Activated naive CD4-positive, alpha-beta T cell (primary cell): ENCODE measurements around the gene RAMACL.
"Not testable (repeated sequence)": the region's sequence is repeated elsewhere in the genome, so short reads cannot be mapped to it uniquely, and the experiment has no call there.

Experiments
- DNase-seq, 4 experiments: peaks; one replicate each; lab custom pipeline; 2025; lab: John Stamatoyannopoulos, UW

RAMACL gene

GRCh38 chr6:166586424-166587156 is at the start of gene RAMACL:
Gene RAMACL (minus strand): TSS chr6:166586678. CDS start chr6:166586477, 201 bp downstream.
- DNase-seq: peak in 1 of 4 experiments; percentile 15

GRCh38 chr6:166635013-166635970 is 48.8 kb upstream of the RAMACL start:
- no peak for DNase-seq

GRCh38 chr6:166634581-166634980 is 48.1 kb upstream of the RAMACL start:
- DNase-seq: not testable (repeated sequence)

- DNase-seq: no peak
These were observed 47.5 kb upstream of the RAMACL start for GRCh38 chr6:166633732-166634535.

- DNase-seq: no peak
These were observed 46.3 kb upstream of the RAMACL start for GRCh38 chr6:166632731-166633130.

- DNase-seq: no peak
These were observed 44.0 kb upstream of the RAMACL start for GRCh38 chr6:166630462-166630861.

GRCh38 chr6:166629628-166630027 is 43.1 kb upstream of the RAMACL start:
- no peak for DNase-seq

GRCh38 chr6:166627875-166628801 is 41.7 kb upstream of the RAMACL start:
- peak; percentile 20 to 49 (median 34) for DNase-seq

GRCh38 chr6:166627033-166627874 is 40.8 kb upstream of the RAMACL start, which contains the start of gene RPS6KA2:
Gene RPS6KA2 (minus strand): TSS chr6:166627251. CDS start chr6:166627019, 232 bp downstream.
- peak; percentile 99 to 100 (median 99) for DNase-seq

GRCh38 chr6:166626177-166627032 is 39.9 kb upstream of the RAMACL start:
- peak in 3 of 4 experiments; percentile 22 to 43 (median 36) for DNase-seq

- DNase-seq: no peak
These were observed 38.9 kb upstream of the RAMACL start for GRCh38 chr6:166625356-166625755.

- no peak for DNase-seq
These were observed 37.8 kb upstream of the RAMACL start for GRCh38 chr6:166624275-166624674.

- no peak for DNase-seq
These were observed 36.8 kb upstream of the RAMACL start for GRCh38 chr6:166623318-166623717.

- DNase-seq: no peak
These were observed 34.6 kb upstream of the RAMACL start for GRCh38 chr6:166621114-166621540.

- no peak for DNase-seq
These were observed 34.1 kb upstream of the RAMACL start for GRCh38 chr6:166620478-166621113.

GRCh38 chr6:166619912-166620311 is 33.4 kb upstream of the RAMACL start:
- DNase-seq: no peak

- DNase-seq: no peak
These were observed 32.6 kb upstream of the RAMACL start for GRCh38 chr6:166618866-166619761.
